Rectal smooth muscle tissue (tissue), 1 donor: Measurements from ENCODE around the gene APOF.
A peak's percentile ranks its signal among the peaks of the same experiment; 100 is the strongest.

Source experiments
- H3K27ac ChIP-seq: one replicate; pipeline ENCODE4 v1.7.0; 2013; ENCODE audit warnings: low read depth, low read length, inconsistent platforms
- H3K27me3 ChIP-seq: one replicate; pipeline ENCODE4 v1.7.0; 2013; ENCODE audit warnings: low read length; ENCODE audit not compliant: control insufficient read depth, insufficient read depth
- H3K36me3 ChIP-seq: one replicate; pipeline ENCODE4 v1.7.0; 2013; ENCODE audit warnings: low read length; ENCODE audit not compliant: control insufficient read depth, insufficient read depth
- H3K4me1 ChIP-seq: one replicate; pipeline ENCODE4 v1.7.0; 2013; ENCODE audit warnings: low read length; ENCODE audit not compliant: control insufficient read depth, insufficient read depth
- H3K4me3 ChIP-seq: one replicate; pipeline ENCODE4 v1.7.0; 2013; ENCODE audit warnings: low read length
- H3K9ac ChIP-seq: one replicate; pipeline ENCODE4 v1.7.0; 2013; ENCODE audit warnings: low read length

Gene APOF

DNA sequence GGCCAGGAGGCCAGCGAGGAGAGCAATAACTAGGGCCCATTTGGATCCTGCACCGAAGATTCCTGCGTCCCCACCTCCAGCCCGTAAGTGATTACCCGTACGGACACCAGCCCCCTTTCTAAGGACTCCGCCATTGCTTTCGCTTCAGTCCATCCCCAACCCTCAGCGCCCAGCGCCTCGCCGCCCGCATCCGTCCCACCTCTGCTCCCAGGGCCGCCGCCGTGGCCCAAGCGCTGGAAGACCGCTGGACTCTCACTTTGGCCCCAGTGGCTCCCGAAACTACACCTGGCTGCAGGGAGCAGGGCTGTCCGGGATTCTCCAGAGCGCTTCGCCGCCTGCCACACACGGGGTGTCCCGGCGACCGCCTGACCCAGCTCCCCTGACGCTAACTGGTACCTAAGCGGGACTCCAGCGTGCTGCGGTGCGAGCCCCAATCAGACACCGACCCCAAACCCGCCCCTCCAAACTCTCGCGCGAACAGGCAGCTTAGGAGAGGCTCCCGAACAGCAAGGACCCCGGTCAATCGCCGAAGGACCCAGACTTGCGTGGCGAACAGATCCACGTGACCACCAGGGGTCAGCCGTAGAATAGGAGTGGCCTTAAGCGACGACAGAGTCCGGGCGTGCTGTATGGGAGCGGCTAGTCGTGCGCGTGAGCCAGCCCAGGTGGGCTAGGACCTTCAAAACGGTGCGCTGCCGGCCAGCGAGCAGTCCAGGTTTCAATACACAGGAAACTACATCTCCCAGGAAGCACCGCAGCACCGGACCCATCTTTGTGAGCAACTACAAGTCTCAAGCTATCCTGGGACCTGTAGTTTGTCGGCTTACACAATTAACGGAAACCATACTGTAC, 46.8 kb downstream of the APOF start, which contains the start of gene CNPY2:
Gene CNPY2, minus strand, starts transcription at position 367 of the 852 bp plus-strand sequence. CDS start 771 bp downstream, outside the sequence.
- H3K36me3 ChIP-seq: peaks cover 9% of the 10 kb centered on the region
- H3K27ac ChIP-seq: peak within 1 kb of the TSS; percentile 97
- no peaks in the 10 kb centered on the region for H3K27me3 ChIP-seq
- H3K9ac ChIP-seq: peak within 1 kb of the TSS; percentile 69
- H3K4me3 ChIP-seq: peak within 1 kb of the TSS; percentile 96
- peaks cover 7% of the 10 kb centered on the region for H3K4me1 ChIP-seq

DNA sequence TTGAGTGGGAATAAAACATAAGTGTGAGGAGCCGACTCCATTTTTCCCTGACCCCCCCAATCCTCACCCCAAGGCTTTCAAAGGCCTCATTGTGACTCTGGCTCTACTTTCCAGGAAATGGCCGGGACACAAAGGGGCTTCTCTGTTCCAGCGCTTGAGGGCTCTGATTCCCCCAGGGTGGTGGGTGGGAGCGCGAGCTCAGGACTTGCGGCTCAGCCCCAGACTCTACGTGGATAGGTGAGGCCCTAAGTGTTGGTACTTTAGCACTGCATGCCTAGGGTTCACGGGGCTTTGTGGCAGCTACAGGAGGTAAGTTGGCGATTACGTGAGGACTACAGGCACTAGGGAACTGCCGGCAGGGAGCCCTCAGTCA, 47.4 kb downstream of the APOF start:
- Histone ChIP-seq H3K4me3 (peak overlapping the region; percentile 96), H3K9ac (peak overlapping the region; percentile 69), H3K27ac (peak overlapping the region; percentile 97), H3K4me1 (peaks cover 7% of the 10 kb centered on the region), H3K36me3 (peaks cover 9% of the 10 kb centered on the region), H3K27me3 (no peaks in the 10 kb centered on the region)

DNA sequence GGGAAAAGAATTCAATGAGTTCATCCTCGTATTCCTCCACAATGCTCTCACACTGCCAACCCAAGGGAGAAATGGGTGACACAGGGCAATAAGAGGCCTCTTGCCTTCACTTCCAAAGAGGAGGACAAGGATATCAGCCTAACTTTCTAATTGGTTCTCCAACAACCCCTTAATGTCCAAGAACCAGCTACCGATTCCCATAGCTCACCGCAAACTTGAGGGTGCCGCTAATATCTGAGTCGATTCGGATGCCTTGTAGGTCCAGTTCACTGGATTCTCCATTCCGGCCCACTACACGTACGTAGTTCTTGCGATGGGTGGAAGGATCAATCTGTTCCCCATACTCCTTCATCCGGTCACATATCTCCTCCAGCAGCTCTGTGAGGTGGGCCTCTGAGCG, 51.7 kb downstream of the APOF start:
- Histone ChIP-seq H3K4me1 (peaks cover 7% of the 10 kb centered on the region), H3K4me3 (no peak overlapping the region), H3K27ac (no peak overlapping the region), H3K27me3 (no peaks in the 10 kb centered on the region), H3K9ac (no peak overlapping the region), H3K36me3 (peaks cover 6% of the 10 kb centered on the region)
